HL-60/S4 treated with phorbol 12-myristate 13-acetate at 8.2 ng/mL for 4 days and 3 days (cell line): ENCODE results near the gene POP4.

ENCODE experiments used
- in situ Hi-C: fragments of 300-500 bp; cut with MboI; formaldehyde crosslinking; loops from 2 replicates; pipeline ENCODE4 v1.15.0; 2022; ENCODE audit warnings: low sequenced_read_pairs

Gene POP4

DNA sequence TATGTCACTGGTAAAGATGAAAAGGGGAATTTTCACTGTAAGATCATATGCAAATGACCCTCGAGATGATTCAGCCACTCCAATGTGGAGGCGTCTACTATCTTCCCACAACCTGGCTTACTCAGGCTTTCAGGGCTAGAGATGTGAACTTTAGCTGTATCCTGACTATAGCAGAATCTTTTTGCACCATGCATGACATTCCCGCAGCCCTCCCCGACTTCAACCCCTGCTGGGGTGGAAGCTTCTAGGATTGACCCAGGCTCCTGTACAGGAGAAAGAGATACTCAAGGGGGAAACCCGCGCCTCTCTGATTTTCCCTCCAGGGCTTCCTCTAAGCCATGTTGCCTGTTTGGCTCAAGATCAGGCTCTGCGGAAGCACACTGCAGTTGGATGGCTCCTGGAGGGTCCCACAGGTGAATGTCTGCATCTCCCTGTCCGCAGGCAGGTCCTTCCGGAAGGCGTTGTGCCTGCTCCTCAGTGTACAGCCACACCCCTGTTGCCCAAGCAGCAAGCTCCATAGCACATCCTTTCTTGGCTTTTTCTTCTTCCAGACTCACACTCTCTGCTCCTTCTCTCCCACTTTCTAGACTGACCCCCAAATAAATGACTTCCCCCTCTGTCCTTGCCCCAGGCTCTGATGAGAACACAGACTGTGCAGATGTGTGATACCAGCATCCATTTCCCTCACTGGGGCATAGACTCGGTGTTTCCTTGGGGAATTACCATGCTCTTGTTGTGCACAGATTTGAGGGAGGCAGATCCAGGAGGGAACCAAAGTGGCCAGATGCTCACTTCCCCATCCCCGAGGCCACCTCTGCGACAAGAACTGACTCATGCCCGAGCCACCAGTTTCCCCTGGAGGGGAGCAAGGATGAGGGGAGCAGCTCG lies 29.1 kb upstream of the POP4 start:
- in situ Hi-C loops: no loop called here

DNA sequence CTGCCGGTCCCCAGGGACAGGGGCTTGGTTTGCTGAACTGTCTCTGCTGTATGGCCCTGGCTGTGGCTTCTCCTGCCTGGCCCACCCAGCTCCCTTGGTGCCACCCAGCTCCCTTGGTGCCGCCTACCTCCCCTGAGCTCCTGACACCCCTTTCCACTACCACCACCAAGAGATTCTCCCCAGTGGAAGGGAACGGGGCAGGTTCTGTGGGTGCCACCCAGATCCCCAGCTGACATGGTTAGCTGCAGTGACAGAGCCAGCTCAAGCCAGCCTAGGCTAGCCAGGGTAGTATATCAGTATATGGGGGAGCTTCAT lies 28.5 kb upstream of the POP4 start:
- in situ Hi-C loops: no loop called here

DNA sequence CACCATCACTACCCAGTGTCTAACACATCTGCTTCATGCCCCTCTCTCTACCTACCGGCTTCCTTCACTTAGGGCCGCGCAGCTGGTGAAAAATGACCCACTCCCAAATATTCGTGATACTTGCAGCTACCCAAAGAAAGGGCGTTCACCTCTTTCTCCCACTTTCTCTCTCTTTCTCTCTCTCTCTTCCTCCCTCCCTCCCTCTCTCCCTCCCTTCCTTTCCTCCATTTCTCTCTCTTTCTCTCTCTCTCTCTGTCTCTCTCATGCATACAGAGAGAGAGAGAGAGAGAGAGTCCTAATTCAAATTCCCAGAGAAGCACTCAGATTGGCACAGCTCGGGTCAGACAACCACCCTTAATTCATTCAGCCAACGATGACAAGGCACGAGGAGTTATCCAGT lies 27.7 kb upstream of the POP4 start:
- in situ Hi-C loops: no loop called here

DNA sequence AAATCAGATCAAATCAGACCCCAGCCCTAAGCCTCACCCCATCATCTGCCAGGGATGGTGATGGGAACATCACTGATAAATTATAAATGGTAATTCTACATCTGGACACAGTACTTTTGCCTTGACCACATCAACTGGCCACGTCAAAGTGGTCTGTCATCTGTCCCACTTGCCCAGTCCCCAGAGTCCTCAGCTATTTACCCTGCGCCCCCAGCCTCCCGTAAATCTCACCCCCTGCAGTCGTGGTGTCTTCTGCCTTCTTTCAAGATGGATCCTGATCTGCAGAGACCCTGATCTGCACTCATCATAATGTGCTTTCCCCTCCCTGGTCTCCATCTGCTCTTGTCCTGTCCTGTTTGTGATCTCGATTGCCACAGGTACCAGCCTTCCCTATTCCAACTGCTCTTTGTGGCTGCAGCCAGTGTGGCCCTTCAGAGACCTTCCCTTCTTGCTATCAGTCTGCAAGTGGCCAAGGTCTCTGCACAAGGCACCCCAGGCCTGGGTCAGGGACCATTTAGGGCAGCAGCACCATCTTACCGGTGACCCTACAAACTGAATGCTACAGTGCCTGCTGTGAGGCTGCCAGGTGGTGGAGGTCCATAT lies 26.7 kb upstream of the POP4 start:
- in situ Hi-C loops: no loop called here

DNA sequence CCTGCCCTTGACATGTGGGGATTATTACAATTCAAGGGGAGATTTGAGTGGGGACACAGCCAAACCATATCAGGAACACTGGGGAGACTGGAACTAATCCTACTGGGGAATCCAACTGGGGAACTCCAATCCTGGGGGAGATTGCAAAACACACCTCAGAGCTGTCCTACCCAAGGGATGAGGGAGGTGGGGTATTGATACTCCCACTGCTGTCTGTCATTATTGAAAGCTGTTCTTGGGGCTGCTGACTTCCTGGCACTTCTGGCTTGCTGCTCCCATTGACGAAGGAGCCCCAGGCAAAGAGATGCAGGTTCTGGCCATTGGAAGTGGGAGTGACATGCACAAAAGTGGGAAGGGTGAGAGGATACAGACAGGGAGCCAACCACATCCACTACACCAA lies 24.7 kb upstream of the POP4 start:
- in situ Hi-C loops: no loop called here

DNA sequence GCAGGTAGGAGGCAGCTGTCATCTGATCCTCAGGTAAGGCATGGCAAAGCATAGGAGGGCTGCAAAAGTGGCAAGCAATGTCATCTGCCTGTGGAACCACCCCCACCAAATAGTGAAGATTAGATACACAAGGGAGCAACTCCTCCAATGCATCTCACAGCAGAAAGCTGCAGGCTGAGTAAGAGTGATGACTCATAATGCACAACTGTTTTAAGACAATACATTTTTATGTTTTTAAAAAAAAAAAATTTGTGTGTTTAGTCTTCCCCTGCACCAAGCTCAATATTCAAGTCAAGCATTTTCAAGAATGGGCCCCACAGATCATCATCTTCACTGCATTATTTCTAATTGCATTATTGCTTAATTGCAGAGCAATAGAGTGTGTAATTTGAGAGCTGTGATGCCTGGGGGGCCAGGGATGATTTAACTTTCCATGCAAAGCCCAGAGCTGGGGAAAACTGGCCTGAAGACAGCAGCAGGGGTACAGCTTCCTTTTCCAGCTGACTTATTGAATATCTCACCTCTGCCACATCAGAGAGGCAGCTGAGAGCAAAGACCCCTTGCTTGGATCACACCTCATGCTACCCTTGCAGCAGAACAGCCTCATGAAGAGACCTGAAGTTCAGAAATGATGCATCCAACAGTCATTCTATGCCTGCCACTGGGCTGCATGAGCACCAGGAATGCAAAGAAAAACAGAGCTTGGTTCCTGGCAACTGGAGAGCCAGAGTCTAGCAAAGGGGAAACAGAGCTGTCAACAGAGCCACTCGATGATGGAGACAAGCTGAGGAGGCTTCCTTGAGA lies 22.7 kb upstream of the POP4 start:
- in situ Hi-C loops: no loop called here

DNA sequence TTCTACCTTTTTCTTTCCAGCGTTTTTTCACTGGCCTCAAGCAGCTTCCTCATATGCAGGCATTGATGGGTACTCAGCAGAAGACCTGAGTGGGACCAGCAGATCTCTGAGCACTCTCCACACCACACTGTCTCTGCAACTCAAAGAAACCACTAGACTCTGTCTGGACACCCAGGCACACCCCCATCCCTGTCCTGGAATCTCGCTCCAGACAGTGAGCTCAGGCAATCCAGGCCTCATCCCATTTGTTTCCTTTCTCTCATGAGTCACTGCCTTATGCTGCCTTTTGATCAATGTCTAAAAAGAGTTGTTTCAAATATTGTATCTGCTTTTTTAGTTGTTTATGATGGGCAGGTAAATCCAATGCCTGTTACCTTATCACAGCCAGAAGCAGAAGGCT lies 19.7 kb upstream of the POP4 start:
- in situ Hi-C loops: no loop called here

DNA sequence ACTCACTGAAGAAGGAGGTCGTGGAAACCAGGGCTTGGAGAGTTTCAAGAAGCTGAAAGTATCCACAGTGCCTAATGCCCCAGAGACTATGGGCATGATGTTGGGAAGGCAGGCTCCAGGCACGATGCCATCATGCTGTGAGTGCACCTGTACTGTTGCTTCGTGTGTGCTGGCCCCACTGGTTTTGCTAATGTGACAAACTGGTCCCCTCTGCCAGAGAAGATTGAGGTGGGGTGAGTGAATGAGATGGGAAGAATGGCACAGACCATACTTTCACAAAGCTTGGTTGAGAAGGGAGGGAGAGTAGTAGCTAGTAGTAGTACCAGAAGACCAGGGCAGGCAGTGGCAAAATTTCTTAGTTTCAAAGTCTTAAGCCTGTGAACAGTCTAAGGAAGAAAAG lies 19.0 kb upstream of the POP4 start:
- in situ Hi-C loops: no loop called here

DNA sequence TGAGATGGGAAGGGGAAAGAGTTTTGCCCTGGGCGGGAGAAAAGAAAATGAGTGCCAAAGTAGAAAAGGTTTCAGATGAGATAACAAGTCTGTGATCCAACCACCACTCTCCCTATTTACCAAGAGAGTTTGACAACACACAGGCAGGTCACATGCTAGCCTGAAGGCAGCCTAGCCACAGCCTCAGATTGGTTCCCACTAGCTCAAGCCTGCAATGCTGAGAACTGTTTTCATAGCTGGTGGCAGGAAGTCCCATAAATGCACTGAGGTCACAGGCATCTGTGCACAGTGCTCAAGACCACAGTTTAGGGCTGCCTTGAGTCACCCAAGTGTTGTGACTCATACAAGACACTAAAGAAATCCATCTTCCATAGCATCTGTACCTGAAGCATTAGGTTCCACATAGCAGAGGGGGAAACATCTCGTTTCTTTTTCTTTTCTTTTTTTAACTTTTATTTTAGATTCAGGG lies 18.5 kb upstream of the POP4 start:
- in situ Hi-C loops: no loop called here

DNA sequence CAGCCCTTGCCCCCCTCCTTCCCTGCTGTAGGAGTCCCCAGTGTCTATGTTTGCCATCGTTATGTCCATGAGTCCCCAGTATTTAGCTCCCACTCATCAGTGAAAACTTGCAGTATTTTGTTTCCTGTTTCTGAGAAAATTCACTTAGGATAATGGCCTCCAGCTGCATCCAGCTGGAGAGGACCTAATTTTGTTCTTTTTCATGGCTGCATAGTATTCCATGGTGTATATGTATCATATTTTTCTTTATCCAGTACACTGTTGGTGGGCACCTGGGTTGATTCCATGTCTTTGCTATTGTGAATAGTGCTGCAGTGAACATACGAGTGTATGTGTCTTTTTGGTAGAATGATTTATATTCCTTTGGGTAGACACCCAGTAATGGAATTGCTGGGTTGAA lies 18.0 kb upstream of the POP4 start:
- in situ Hi-C loops: no loop called here

DNA sequence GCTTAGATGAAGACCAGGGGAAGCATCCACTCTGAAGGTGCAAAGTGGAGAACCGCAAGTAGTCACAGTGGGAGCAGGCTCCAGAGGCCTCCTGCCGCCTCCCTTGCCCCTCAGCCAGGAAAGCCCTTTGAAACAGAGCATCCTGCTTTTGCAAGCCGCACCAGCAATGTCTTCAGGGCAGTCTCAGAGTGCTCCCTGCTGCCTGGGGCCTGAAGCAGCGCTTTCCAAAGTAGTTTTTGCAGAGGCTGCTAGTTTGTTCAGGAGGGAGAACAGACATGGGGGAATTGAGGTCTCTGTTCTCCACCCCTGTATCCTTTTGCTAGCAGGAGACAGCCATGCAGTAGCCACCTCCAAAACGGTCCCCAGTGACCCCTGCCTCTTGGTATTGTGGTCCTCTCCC lies 15.8 kb upstream of the POP4 start:
- in situ Hi-C loops: no loop called here

DNA sequence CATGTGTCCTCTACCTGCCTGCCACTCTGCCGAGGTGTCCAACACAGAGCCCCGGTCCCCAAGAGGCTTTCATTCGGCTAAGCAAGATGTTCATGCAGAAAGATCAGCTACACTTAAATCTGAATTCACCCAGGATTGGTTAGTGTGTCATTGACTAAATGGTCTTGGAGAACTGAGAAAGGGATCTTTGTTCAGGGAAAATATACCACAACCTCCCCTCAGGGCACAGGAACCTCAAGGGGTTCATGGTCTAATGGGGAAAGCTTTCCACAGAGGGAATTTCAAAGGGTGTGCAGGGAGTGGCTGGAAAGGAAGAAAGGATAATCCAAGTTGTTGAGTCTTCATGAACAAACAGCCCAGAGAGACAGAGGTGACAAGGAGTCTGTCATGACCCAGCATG lies 14.4 kb upstream of the POP4 start:
- in situ Hi-C loops: no loop called here

DNA sequence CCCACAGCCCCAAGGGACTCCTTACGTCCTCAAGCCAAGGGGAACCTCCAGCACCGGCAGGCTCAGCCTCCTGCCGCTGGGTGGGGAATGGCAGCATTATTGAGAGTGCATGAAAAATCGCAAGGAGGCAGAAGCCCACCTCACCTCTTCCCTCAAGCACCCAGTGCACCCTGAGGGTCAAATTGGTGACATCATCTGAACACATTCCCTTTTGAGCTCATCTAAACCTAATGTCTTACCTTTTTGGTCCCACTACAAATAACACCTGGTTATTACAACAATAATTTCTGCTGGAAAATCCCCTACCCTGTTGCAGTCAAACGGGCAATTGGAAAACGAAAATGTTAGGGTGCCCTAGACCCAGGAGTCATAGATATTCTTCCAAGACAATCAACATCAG lies 12.2 kb upstream of the POP4 start:
- in situ Hi-C loops: no loop called here

DNA sequence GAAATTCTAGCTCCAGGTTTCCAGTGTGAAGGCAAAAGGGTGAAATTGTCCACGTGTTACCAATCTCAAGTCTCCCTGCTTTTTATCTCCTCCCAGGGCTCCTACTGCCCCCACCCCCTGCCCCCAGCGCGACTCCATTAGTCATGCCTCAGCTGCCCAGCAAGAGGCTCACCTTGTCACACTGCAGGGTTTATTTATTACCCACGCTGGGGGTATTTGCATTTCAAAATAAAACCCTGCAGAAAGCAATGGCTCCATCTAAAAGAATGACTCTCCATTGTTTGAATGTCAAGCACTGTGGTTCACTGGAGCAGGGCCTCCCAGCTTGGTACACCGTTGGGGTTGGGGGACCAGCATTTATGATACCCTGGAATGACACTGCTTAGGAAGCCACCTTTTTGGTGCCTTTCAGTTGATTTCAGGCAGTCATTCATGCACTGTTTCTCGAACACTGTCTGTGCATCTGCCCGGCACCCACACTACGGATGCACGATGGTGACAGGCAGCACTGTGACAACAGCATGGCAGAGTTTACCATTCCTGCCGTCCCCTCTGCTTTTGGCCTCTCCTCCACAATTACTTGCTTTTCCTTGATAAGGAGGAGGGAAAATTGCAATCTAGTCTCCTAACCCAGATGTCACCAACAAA lies 9.9 kb upstream of the POP4 start:
- in situ Hi-C loops: no loop called here

DNA sequence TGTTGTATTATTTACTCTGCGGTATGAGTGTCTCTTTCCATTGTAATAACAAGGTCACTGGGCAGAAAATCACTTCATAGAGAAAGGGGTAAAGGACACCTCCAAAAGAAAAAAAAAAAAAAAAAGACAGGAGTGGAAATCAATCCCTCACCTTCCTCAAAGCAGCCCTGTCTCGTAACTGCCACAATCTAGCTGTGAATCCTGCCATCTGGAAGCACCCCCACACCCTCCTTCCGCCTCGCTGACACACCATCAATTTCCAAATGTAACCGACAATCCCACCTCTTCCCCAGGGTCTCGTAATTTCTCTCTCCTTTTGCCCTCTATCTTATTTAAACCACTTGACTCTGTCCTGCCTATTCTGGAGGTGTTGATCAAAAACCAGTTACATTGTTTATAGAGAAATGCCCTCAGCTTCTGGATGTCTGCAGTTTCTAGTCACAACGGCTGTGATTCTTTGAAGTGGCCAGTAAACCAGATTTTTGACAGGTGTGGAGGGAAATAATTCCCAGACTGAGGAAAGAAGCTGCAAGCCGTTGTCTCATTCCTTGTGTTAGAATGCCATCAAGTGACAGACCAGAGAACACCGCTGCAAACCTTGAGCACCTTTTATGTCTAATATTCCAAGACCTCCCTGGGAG lies 9.1 kb upstream of the POP4 start:
- in situ Hi-C loops: no loop called here

DNA sequence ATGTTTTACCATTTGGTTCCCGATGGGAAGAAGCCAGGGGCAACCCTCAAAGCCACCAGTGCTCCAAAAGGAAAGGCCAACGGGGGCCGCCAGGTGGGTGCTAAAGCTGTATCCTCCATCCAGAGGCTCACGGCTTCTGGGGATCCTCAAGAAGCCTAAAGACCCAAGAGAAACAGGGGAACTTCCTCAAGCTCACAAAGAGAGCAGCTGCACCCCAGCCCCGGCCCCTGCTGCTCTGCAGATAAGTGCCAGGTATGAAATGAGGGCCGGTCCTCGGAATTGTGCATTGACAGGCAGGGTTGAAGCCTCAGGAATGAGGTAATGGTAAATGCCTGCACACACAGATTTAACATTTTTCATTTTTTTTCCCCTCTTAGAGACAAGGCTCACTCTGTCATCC lies 8.0 kb upstream of the POP4 start:
- in situ Hi-C loops: no loop called here

DNA sequence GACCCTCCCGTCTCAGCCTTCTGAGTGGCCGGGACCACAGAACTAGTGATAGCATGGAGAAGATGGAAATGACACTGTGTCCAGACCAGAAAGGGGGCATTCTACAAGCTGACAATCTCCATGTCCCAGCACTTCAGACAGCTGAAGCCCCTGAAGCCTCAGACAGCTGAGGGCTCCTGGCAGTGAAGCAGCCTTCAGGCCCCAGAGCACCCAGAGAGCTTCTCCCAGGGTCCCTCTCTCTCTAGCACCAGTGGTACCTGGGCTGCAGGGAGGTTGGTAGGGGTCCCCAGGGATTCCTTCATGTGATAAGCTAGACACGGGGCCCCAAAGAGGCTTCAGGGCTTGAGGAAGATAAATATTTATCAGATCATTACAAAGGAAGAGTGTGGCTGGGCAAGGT lies 7.6 kb upstream of the POP4 start:
- in situ Hi-C loops: no loop called here

DNA sequence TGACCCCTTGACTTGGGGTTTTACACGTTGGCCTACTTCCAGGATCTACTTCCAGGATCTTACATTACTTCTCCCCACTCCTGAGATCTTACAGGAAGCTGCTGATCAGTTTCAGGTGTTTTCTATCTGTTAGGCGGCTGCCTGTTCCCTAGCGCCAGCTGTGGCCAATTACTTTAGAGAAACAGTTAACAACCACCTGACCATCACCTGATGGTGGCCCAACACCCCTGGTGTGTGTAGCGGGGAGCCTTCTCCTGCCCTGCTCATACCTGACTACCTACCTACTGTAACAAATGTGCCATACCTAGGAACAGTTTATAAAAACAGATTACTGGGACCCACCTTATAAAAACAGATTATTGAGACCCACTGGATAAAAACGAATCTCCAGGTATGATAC lies 2.8 kb upstream of the POP4 start:
- in situ Hi-C loops: no loop called here

DNA sequence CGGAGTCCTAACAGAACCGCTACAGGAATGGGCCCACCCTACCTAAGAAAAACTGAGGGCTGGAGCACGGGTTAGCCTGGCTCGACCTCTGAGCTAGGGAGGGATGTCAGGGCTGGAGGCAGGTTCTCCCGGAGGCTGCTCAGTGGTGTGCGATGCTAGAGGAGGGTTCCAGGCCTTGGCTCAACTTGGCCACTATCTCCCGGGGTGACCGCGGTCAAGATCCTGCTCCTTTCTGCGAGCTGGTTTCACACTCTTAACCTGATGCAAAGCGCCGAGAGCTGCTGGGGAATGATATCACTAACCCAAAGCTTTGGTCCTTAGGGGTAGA lies 301 bp downstream of the POP4 start:
- in situ Hi-C loops: loop anchor here (5.0 kb wide), 1 partner anchor 86 kb away; no protein-coding TSS in a partner anchor

DNA sequence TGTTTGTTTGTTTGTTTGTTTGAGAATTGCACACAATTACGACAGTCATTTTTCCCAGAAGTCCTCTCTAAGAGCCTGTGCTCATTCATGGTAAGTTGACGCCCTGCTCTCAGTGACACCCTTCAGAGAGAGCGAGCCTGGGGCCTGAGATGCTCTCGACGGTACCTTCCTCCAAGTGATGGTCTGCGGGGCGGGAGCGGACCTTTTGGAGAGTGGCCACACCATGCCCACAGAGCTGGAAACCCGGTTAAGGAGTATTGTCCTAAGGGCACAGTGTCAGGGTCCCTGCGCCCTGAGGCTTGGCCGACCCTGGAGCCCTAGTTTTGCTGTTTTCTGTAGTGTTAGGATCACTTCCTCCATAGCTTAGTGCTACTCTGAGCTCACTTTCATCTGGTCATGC lies 3.6 kb downstream of the POP4 start:
- in situ Hi-C loops: loop anchor here (5.0 kb wide), 1 partner anchor 83 kb away; no protein-coding TSS in a partner anchor

DNA sequence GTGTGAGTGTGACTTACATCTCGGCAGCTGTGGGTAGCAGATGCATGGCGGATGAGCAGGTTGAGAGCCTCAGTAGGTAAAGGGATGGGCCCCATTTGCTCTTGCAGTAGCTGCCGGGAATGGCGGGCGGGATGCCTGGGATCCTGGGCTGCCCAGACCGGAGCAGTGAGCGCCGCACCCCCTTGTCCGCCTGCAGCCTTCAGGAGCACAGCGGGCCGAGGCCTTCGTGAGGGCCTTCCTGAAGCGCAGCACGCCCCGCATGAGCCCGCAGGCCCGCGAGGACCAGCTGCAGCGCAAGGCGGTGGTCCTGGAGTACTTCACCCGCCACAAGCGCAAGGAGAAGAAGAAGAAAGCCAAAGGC lies 4.1 kb downstream of the POP4 start:
- in situ Hi-C loops: no loop called here
